Natural killer cell (primary cell): ENCODE data around the gene IL22RA2. TPM values are rescaled to one million over a fixed set of nuclear protein-coding genes. Genes with fewer than 3 reads are reported as not detected.
A peak's percentile ranks its signal among the peaks of the same experiment; 100 is the strongest.
"Not testable (repeated sequence)": the region's sequence is repeated elsewhere in the genome, so short reads cannot be mapped to it uniquely, and the experiment has no call there.

ENCODE experiments used
- ATAC-seq, 3 donors: fragments of 150-1000 bp in 2 of 3; fragments of 200-7000 bp in 1 of 3; cut with Tn5 transposase; 1 replicate in 1 of 3; 2 replicates in 2 of 3; pipeline ENCODE4 v1.10.0; 2021; ENCODE audit warnings: mild to moderate bottlenecking in 2 of 3, moderate library complexity in 2 of 3
- DNase-seq, 2 donors: peaks; one replicate each; pipeline versions ENCODE4 v3.0.0 to v3.0.0-alpha.2; 2013 to 2021; ENCODE audit warnings: mixed read lengths in 1 of 2
- H3K27ac ChIP-seq: one replicate; pipeline ENCODE4 v1.5.1; 2013; ENCODE audit warnings: mild to moderate bottlenecking, low read length
- H3K27me3 ChIP-seq: one replicate; pipeline ENCODE4 v1.6.1; 2013; ENCODE audit warnings: low read length; ENCODE audit not compliant: control insufficient read depth, insufficient read depth
- H3K36me3 ChIP-seq: one replicate; pipeline ENCODE4 v1.6.1; 2013; ENCODE audit warnings: low read length; ENCODE audit not compliant: control insufficient read depth, insufficient read depth
- H3K4me1 ChIP-seq: one replicate; pipeline ENCODE4 v1.6.1; 2013; ENCODE audit warnings: low read length; ENCODE audit not compliant: control insufficient read depth, insufficient read depth
- H3K4me3 ChIP-seq: one replicate; pipeline ENCODE4 v1.5.1; 2013; ENCODE audit warnings: low read length
- H3K9me3 ChIP-seq: one replicate; pipeline ENCODE4 v1.6.1; 2013; ENCODE audit warnings: low read length; ENCODE audit not compliant: control insufficient read depth, insufficient read depth
- H3K27ac Mint-ChIP-seq, 2 donors: one replicate each; pipeline ENCODE4 v1.8.0; 2022; ENCODE audit warnings: mild to moderate bottlenecking in 2 of 2, mixed read lengths in 2 of 2, moderate library complexity in 1 of 2
- H3K27me3 Mint-ChIP-seq, 2 donors: one replicate each; pipeline ENCODE4 v1.8.0; 2022; ENCODE audit warnings: low read depth in 2 of 2, mixed read lengths in 2 of 2
- H3K36me3 Mint-ChIP-seq: one replicate; pipeline ENCODE4 v1.8.0; 2022; ENCODE audit warnings: mixed read lengths
- H3K4me1 Mint-ChIP-seq, 2 donors: one replicate each; pipeline ENCODE4 v1.8.0; 2022; ENCODE audit warnings: mixed read lengths in 2 of 2
- H3K4me3 Mint-ChIP-seq: one replicate; pipeline ENCODE4 v1.8.0; 2022; ENCODE audit warnings: mild to moderate bottlenecking, moderate library complexity, mixed read lengths
- H3K9me3 Mint-ChIP-seq, 2 donors: one replicate each; pipeline ENCODE4 v1.8.0; 2022; ENCODE audit warnings: mixed read lengths in 2 of 2
- WGBS: methylation state at CpG from one replicate; pipeline ENCODE4 v1.1.7; 2013; ENCODE audit warnings: missing lambda C conversion rate; ENCODE audit not compliant: insufficient coverage; 5-methylcytosine and 5-hydroxymethylcytosine counted together
- intact Hi-C: fragments of 100-400 bp; cut with micrococcal nuclease; formaldehyde crosslinking; loops from one replicate; pipeline ENCODE4 v1.14.2; 2022
- total RNA-seq, 4 donors: library from RNA; stranded (reverse); fragments of 120-200 nt in 1 of 4; gene quantifications; one replicate each; pipeline versions ENCODE4 v1.2.3 to v1.2.4, GENCODE V29; 2013 to 2022
- TF ChIP-seq, protein P1 (sequence below): fragments of 200-600 bp; IDR thresholded peaks from one replicate; pipeline ENCODE4 v1.8.0; 2022; ENCODE audit warnings: antibody characterized with exemption

Gene IL22RA2
- total RNA-seq, 3 donors from 2014 or later (not counting 1 experiment from before 2014, with no cell fraction given), result not detected

DNA sequence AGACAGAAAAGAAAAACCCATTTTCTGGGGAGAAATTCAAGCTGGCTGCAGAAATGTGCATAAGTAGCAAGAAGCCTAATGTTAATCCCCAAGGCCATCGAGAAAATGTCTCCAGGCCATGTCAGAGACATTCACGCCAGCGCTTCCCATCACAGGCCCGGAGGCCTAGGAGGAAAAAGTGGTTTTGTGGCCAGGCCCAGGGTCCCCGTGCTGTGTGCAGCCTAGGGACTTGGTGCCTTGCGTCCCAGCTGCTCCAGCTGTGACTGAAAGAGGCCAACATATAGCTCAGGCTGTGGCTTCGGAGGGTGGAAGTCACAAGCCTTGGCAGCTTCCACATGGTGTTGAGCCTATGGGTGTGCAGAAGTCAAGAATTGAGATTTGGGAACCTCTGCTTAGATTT, 34.8 kb upstream of the IL22RA2 start:
- no peak overlapping the region for H3K4me3 ChIP-seq
- TF ChIP-seq, protein P1, sequence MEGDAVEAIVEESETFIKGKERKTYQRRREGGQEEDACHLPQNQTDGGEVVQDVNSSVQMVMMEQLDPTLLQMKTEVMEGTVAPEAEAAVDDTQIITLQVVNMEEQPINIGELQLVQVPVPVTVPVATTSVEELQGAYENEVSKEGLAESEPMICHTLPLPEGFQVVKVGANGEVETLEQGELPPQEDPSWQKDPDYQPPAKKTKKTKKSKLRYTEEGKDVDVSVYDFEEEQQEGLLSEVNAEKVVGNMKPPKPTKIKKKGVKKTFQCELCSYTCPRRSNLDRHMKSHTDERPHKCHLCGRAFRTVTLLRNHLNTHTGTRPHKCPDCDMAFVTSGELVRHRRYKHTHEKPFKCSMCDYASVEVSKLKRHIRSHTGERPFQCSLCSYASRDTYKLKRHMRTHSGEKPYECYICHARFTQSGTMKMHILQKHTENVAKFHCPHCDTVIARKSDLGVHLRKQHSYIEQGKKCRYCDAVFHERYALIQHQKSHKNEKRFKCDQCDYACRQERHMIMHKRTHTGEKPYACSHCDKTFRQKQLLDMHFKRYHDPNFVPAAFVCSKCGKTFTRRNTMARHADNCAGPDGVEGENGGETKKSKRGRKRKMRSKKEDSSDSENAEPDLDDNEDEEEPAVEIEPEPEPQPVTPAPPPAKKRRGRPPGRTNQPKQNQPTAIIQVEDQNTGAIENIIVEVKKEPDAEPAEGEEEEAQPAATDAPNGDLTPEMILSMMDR, result no peak
- H3K4me1 ChIP-seq, result peaks cover 9% of the 10 kb centered on the region
- Mint-ChIP-seq H3K9me3 (no peaks in the 10 kb centered on the region), H3K4me3 (no peak overlapping the region), H3K36me3 (peaks cover 26% of the 10 kb centered on the region), H3K4me1 (peaks cover 59 to 62% of the 10 kb centered on the region in 2 donors), H3K27me3 (no peaks in the 10 kb centered on the region), H3K27ac (no peak overlapping the region)
- peaks cover 29% of the 10 kb centered on the region for H3K36me3 ChIP-seq
- ATAC-seq, result no peak
- no peaks in the 10 kb centered on the region for H3K9me3 ChIP-seq
- WGBS, result 97% methylated on average over 7 of the region's 7 CpGs
- H3K27ac ChIP-seq, result no peak overlapping the region
- DNase-seq, result no peak
- H3K27me3 ChIP-seq, result no peaks in the 10 kb centered on the region
- intact Hi-C loops, result no loop called here

DNA sequence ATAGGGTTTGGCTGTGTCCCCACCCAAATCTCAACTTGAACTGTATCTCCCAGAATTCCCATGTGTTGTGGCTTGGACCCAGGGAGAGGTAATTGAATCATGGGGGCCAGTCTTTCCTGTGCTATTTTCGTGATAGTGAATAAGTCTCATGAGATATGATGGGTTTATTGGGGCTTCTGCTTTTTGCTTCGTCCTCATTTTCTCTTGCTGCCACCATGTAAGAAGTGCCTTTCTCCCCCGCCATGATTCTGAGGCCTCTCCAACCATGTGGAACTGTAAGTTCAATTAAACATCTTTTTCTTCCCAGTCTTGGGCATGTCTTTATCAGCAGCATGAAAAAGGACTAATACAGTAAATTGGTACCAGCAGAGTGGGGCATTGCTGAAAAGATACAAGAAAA, 34.0 kb upstream of the IL22RA2 start:
- H3K27ac Mint-ChIP-seq, H3K9me3 ChIP-seq, H3K4me3 ChIP-seq, H3K4me3 Mint-ChIP-seq, H3K27me3 Mint-ChIP-seq, intact Hi-C loops, H3K27ac ChIP-seq, DNase-seq, H3K27me3 ChIP-seq, H3K4me1 ChIP-seq, ATAC-seq, H3K9me3 Mint-ChIP-seq: not testable (repeated sequence)
- Mint-ChIP-seq H3K36me3 (peaks cover 29% of the 10 kb centered on the region), H3K4me1 (peaks cover 52 to 56% of the 10 kb centered on the region in 2 donors)
- WGBS, result 90% methylated on average over 3 of the region's 3 CpGs
- peaks cover 38% of the 10 kb centered on the region for H3K36me3 ChIP-seq

DNA sequence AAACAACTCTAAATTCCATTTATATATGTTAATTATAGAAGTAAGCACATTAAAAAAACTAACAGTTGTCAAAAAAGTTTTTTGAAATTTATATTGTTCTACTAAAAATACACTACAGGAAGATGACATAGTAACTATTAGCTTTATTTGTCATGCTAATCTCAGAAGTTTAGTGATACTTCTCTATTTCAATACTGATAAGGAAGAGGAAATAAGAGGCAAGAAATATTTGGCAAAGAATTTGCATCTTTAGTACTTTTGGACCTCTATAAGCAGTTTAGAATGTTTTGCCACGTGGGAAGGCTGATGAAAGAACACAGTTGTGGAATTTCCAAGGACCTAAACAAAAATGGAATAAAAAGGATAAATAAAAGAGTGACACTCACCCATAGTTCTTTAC, 33.1 kb upstream of the IL22RA2 start:
- H3K27me3 ChIP-seq, result no peaks in the 10 kb centered on the region
- H3K36me3 ChIP-seq, result peaks cover 41% of the 10 kb centered on the region
- peaks cover 3% of the 10 kb centered on the region for H3K4me1 ChIP-seq
- Mint-ChIP-seq H3K4me3 (no peak overlapping the region), H3K9me3 (no peaks in the 10 kb centered on the region), H3K36me3 (peaks cover 29% of the 10 kb centered on the region), H3K4me1 (peaks cover 43 to 47% of the 10 kb centered on the region in 2 donors), H3K27ac (peak overlapping the region in 1 of 2 donors; percentile 72), H3K27me3 (no peaks in the 10 kb centered on the region)
- H3K9me3 ChIP-seq, result no peaks in the 10 kb centered on the region
- 56% methylated on average over 1 of the region's 1 CpG for WGBS
- no peak for ATAC-seq
- intact Hi-C loops, result no loop called here
- no peak overlapping the region for H3K4me3 ChIP-seq
- H3K27ac ChIP-seq, result no peak overlapping the region
- DNase-seq, result no peak
- TF ChIP-seq, protein P1, result no peak

DNA sequence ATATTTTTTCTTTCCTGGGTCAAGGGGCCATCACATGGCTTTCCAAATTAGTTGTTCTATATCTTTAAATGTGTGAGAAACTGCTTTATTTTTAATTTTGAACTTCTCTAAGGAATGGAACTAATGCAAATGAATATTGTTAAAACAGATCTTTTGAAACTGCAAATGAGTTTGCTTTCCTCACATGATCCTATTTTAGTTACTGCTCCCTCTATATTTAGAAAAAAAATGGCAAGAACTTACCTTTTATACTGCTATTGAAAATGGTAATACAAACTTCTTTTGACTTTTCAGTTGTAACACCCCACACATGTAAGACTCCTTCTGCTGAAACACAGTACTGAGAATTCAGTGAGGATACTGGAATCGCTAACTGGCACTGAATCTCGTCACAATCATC, 29.8 kb upstream of the IL22RA2 start:
- Histone ChIP-seq H3K27me3 (no peaks in the 10 kb centered on the region), H3K36me3 (peaks cover 60% of the 10 kb centered on the region), H3K27ac (no peak overlapping the region), H3K4me1 (no peaks in the 10 kb centered on the region), H3K9me3 (no peaks in the 10 kb centered on the region), H3K4me3 (no peak overlapping the region)
- peaks cover 35% of the 10 kb centered on the region for H3K36me3 Mint-ChIP-seq
- no peak for DNase-seq
- intact Hi-C loops, result no loop called here
- TF ChIP-seq, protein P1, result no peak
- ATAC-seq, result no peak
- H3K27ac Mint-ChIP-seq, result no peak overlapping the region
- no CpG with 5 or more reads among the region's 2 CpGs for WGBS
- H3K4me3 Mint-ChIP-seq, result no peak overlapping the region
- H3K4me1 Mint-ChIP-seq, result peaks cover 21 to 29% of the 10 kb centered on the region in 2 donors
- H3K9me3 Mint-ChIP-seq, result no peaks in the 10 kb centered on the region
- no peaks in the 10 kb centered on the region for H3K27me3 Mint-ChIP-seq
